ENCODE data around the gene REEP6.

Gene REEP6

GRCh38 chr19:1489463-1490310 lies 1.3 kb upstream of the REEP6 start:
- Histone ChIP-seq H2BK12ac (ENCODE audit: low read length in 2 of 2) (peak overlapping the region in 1 of 2 experiments; percentile 57), H3K4me2 (ENCODE audit: low read length, poor library complexity, severe bottlenecking) (peak overlapping the region; percentile 96), H3K27ac (ENCODE audit: low read length, poor library complexity, severe bottlenecking) (no peak overlapping the region), H3K9ac (ENCODE audit: low read length) (peak overlapping the region; percentile 76), H3K4ac (ENCODE audit: low read depth in 1 of 2, low read length in 2 of 2) (peak overlapping the region in 1 of 2 experiments; percentile 54), H4K91ac (ENCODE audit: low read length) (peak overlapping the region; percentile 37), H2BK5ac (ENCODE audit: low read depth, low read length, poor library complexity, severe bottlenecking) (peak overlapping the region; percentile 69), H3K14ac (ENCODE audit: low read length in 2 of 2) (peak overlapping the region in 1 of 2 experiments; percentile 61), H3K9me3 (ENCODE audit: control insufficient read depth, low read length) (no peaks in the 10 kb centered on the region), H3K79me1 (replicated peaks; ENCODE audit: low read length, poor library complexity, severe bottlenecking) (peaks cover 5% of the 10 kb centered on the region), H3K4me1 (ENCODE audit: control insufficient read depth, insufficient read depth, low read depth, low read length) (peaks cover 19% of the 10 kb centered on the region), H4K8ac (ENCODE audit: low read length) (peak overlapping the region; percentile 92), H3K23ac (ENCODE audit: low read length in 2 of 2) (no peak overlapping the region), H3K36me3 (ENCODE audit: control insufficient read depth in 1 of 2, insufficient read depth in 2 of 2, low read depth in 1 of 2, low read length in 2 of 2) (peaks cover 0 to 11% of the 10 kb centered on the region in 2 experiments), H2BK120ac (ENCODE audit: low read depth, low read length) (peak overlapping the region; percentile 38), H2AFZ (ENCODE audit: low read depth, low read length) (peak overlapping the region; percentile 30), H3K4me3 (ENCODE audit: insufficient read depth in 1 of 2, low read depth in 1 of 2, low read length in 2 of 2) (peak overlapping the region; percentile 69 to 82), H2AK5ac (ENCODE audit: low read length, severe bottlenecking) (no peak overlapping the region), H2BK15ac (ENCODE audit: low read depth, poor library complexity, severe bottlenecking) (peak overlapping the region; percentile 84), H3K18ac (ENCODE audit: low read depth in 1 of 2, low read length in 2 of 2) (peak overlapping the region; percentile 74 to 83), H3K27me3 (ENCODE audit: control insufficient read depth in 1 of 2, insufficient read depth in 1 of 2, low read length in 2 of 2) (peaks cover 3 to 34% of the 10 kb centered on the region in 2 experiments)
- DNase-seq = no peak
- WGBS = 49% methylated on average over 36 of the region's 37 CpGs

DNA sequence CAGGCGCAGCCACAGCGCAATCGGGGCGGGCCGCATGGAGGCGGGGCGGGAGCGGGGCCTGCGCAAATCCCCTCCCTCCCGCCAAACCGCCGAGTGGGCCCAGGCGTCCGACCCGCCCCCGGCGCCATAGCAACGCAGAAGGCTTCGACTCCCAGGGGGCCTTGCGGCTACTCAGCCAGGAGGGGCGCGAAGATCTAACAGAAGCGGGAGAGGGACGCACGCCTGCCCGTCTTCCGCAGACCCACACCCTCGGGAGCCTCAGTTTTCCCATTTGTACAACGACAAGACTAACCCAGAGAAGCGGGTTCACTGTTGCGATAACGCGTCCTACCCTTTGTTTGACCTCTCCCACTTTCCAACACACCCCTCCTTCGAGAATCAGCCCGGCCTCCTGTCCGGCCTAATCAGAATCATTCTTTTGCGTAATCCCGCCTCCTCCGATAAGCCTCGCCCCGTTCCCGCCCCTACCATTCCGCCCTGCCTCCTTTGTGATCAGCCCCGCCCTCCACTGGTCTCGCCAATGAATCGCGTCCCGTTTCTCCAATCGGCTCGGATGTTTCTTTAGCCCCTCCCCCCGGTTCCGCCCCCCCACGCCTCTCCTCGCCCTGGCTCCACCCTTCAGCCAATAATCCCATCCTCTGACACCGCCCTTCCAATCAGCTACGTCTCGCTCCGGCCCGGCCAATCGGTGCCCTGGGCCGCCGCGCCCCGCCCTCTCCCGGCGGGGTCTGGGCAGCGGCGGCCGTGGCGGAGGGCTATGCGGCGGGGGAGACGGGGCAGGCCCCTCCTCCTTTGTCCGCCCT lies 469 bp upstream of the REEP6 start, which contains the start of gene PCSK4:
PCSK4 (minus strand) TSS at position 40 of the 803 bp plus-strand sequence; CDS start at position 36, 4 bp downstream.
- Histone ChIP-seq H3K23ac (ENCODE audit: low read length in 2 of 2) (no peak within 1 kb of the TSS), H3K4me2 (ENCODE audit: low read length, poor library complexity, severe bottlenecking) (peak within 1 kb of the TSS; percentile 96), H2BK12ac (ENCODE audit: low read length in 2 of 2) (peak within 1 kb of the TSS; percentile 56 to 57), H3K4ac (ENCODE audit: low read depth in 1 of 2, low read length in 2 of 2) (peak within 1 kb of the TSS in 1 of 2 experiments; percentile 54), H3K4me1 (ENCODE audit: control insufficient read depth, insufficient read depth, low read depth, low read length) (peaks cover 19% of the 10 kb centered on the region), H3K14ac (ENCODE audit: low read length in 2 of 2) (peak within 1 kb of the TSS in 1 of 2 experiments; percentile 61), H3K9me3 (ENCODE audit: control insufficient read depth, low read length) (no peaks in the 10 kb centered on the region), H2AK5ac (ENCODE audit: low read length, severe bottlenecking) (no peak within 1 kb of the TSS), H2BK15ac (ENCODE audit: low read depth, poor library complexity, severe bottlenecking) (peak within 1 kb of the TSS; percentile 84), H4K8ac (ENCODE audit: low read length) (peak within 1 kb of the TSS; percentile 92), H3K9ac (ENCODE audit: low read length) (peak within 1 kb of the TSS; percentile 76), H2BK5ac (ENCODE audit: low read depth, low read length, poor library complexity, severe bottlenecking) (peak within 1 kb of the TSS; percentile 69), H3K36me3 (ENCODE audit: control insufficient read depth in 1 of 2, insufficient read depth in 2 of 2, low read depth in 1 of 2, low read length in 2 of 2) (peaks cover 0 to 11% of the 10 kb centered on the region in 2 experiments), H3K79me1 (replicated peaks; ENCODE audit: low read length, poor library complexity, severe bottlenecking) (peaks cover 5% of the 10 kb centered on the region), H2BK120ac (ENCODE audit: low read depth, low read length) (peak within 1 kb of the TSS; percentile 38), H2AFZ (ENCODE audit: low read depth, low read length) (peak within 1 kb of the TSS; percentile 100), H3K27me3 (ENCODE audit: control insufficient read depth in 1 of 2, insufficient read depth in 1 of 2, low read length in 2 of 2) (peaks cover 3 to 41% of the 10 kb centered on the region in 2 experiments), H3K18ac (ENCODE audit: low read depth in 1 of 2, low read length in 2 of 2) (peak within 1 kb of the TSS; percentile 74 to 83), H3K27ac (ENCODE audit: low read length, poor library complexity, severe bottlenecking) (peak within 1 kb of the TSS; percentile 41), H3K4me3 (ENCODE audit: insufficient read depth in 1 of 2, low read depth in 1 of 2, low read length in 2 of 2) (peak within 1 kb of the TSS; percentile 69 to 82), H4K91ac (ENCODE audit: low read length) (peak within 1 kb of the TSS; percentile 82)
- WGBS = 1% methylated on average over 71 of the region's 74 CpGs
- peak; percentile 99 for DNase-seq

DNA sequence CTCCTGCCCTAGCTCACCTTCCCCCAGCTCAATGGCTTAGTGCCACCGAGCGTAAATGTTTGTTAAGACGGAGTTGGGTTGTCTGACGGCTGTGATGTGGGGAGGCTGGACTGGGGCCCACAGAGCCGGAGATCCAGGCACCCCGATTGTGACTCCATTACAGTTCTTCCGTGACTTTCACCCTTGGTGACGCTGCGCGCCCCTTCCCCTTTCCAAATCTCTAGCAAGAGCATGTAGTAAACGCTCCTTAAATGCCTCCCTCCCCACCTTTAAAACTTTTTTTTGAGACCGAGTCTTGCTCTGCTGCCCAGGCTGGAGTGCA lies 829 bp downstream of the REEP6 start:
- DNase-seq = no peak
- H2BK15ac ChIP-seq (ENCODE audit: low read depth, poor library complexity, severe bottlenecking) = no peak overlapping the region
- H3K23ac ChIP-seq (ENCODE audit: low read length in 2 of 2) = no peak overlapping the region
- H3K79me1 ChIP-seq (replicated peaks; ENCODE audit: low read length, poor library complexity, severe bottlenecking) = peaks cover 5% of the 10 kb centered on the region
- H3K4ac ChIP-seq (ENCODE audit: low read depth in 1 of 2, low read length in 2 of 2) = no peak overlapping the region
- H3K9ac ChIP-seq (ENCODE audit: low read length) = no peak overlapping the region
- H3K27ac ChIP-seq (ENCODE audit: low read length, poor library complexity, severe bottlenecking) = no peak overlapping the region
- no peak overlapping the region for H2BK5ac ChIP-seq (ENCODE audit: low read depth, low read length, poor library complexity, severe bottlenecking)
- peaks cover 19% of the 10 kb centered on the region for H3K4me1 ChIP-seq (ENCODE audit: control insufficient read depth, insufficient read depth, low read depth, low read length)
- no peak overlapping the region for H2AFZ ChIP-seq (ENCODE audit: low read depth, low read length)
- no peaks in the 10 kb centered on the region for H3K9me3 ChIP-seq (ENCODE audit: control insufficient read depth, low read length)
- no peak overlapping the region for H4K8ac ChIP-seq (ENCODE audit: low read length)
- peaks cover 0 to 8% of the 10 kb centered on the region in 2 experiments for H3K36me3 ChIP-seq (ENCODE audit: control insufficient read depth in 1 of 2, insufficient read depth in 2 of 2, low read depth in 1 of 2, low read length in 2 of 2)
- peak overlapping the region in 1 of 2 experiments; percentile 77 for H3K4me3 ChIP-seq (ENCODE audit: insufficient read depth in 1 of 2, low read depth in 1 of 2, low read length in 2 of 2)
- H4K91ac ChIP-seq (ENCODE audit: low read length) = no peak overlapping the region
- 81% methylated on average over 12 of the region's 12 CpGs for WGBS
- H2AK5ac ChIP-seq (ENCODE audit: low read length, severe bottlenecking) = no peak overlapping the region
- H3K18ac ChIP-seq (ENCODE audit: low read depth in 1 of 2, low read length in 2 of 2) = no peak overlapping the region
- H3K14ac ChIP-seq (ENCODE audit: low read length in 2 of 2) = no peak overlapping the region
- no peak overlapping the region for H3K4me2 ChIP-seq (ENCODE audit: low read length, poor library complexity, severe bottlenecking)
- H3K27me3 ChIP-seq (ENCODE audit: control insufficient read depth in 1 of 2, insufficient read depth in 1 of 2, low read length in 2 of 2) = peaks cover 3 to 54% of the 10 kb centered on the region in 2 experiments
- no peak overlapping the region for H2BK120ac ChIP-seq (ENCODE audit: low read depth, low read length)
- H2BK12ac ChIP-seq (ENCODE audit: low read length in 2 of 2) = no peak overlapping the region
